ENCODE data around the gene TTC7B.
"Not testable (repeated sequence)": the region's sequence is repeated elsewhere in the genome, so short reads cannot be mapped to it uniquely, and the experiment has no call there.

TTC7B gene

GRCh38 chr14:90527978-90528377, 288.3 kb downstream of the TTC7B start:
- DNase-seq (ENCODE audit: low spot score): no peak

- not testable (repeated sequence) for DNase-seq (ENCODE audit: low spot score)
Observed at GRCh38 chr14:90526536-90526935, 289.7 kb downstream of the TTC7B start.

GRCh38 chr14:90525353-90526028, 290.7 kb downstream of the TTC7B start:
- DNase-seq (ENCODE audit: low spot score): not testable (repeated sequence)

DNA sequence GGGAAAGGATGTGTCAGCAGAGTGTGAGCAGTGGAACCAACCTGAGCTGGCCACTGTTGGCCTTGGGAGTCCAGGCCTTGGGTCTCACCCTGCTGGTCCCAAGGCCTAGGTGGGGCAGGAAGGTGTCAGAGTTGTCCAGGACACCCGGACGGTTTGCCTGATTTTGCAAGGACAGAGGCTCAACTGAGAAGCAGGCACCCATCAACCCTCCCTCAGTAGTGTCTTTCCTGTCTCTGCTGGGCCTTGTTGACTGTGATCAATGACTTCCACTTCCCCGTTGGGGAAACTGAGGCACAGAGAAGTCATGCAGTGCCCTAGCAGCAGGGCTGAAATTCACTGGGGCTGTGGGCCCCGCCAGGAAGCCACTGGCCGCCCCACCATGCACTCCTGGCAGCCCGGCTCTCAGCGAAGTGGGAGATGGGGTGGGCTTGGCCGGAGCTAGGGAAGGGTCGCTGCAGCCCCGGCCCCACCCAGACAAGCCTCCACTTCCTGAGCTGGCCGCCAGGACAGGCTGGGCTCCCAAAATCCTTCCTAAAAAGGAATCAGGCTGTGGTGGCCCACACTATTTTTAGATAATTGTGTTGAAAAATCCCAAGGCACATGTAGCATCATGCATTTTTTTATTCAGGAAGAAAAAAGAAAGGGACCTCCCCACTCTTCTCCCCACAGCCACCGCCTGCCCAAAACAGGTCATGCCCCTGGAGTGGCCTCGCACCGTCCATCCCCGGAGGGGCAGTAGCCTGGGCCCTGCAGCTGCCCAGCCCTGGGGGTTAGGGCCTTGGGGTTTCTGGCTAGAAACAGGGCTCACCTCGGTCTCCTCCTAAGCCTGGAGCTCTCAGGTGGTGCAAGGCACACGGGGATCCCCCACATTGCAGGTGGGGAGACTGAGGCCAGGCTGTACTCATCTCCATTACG, 292.0 kb downstream of the TTC7B start:
- no peak for DNase-seq (ENCODE audit: low spot score)

DNA sequence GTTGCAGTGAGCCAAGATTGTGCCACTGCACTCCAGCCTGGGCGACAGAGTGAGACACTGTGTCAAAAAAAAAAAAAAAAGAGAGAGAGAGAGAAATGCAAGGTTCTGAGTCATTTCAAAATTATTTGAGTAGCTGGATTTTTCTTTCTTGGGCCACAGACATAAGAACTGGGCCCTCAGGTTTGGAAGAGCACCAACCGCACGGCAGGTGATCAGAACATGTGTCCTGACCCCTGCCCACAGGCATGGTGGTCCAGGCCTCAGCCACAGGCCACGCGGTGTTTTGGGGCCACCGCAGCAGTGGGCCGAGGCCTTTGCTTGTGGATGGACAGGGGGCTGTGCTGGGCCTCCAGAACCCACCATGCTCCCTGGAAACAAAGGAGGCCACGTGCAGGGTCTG, 292.7 kb downstream of the TTC7B start:
- DNase-seq (ENCODE audit: low spot score): peak; percentile 67

- no peak for DNase-seq (ENCODE audit: low spot score)
Observed at GRCh38 chr14:90522571-90523191, 293.5 kb downstream of the TTC7B start.

- DNase-seq (ENCODE audit: low spot score): no peak
Observed at GRCh38 chr14:90521930-90522483, 294.2 kb downstream of the TTC7B start.

GRCh38 chr14:90521084-90521929, 294.9 kb downstream of the TTC7B start:
- DNase-seq (ENCODE audit: low spot score): no peak

DNA sequence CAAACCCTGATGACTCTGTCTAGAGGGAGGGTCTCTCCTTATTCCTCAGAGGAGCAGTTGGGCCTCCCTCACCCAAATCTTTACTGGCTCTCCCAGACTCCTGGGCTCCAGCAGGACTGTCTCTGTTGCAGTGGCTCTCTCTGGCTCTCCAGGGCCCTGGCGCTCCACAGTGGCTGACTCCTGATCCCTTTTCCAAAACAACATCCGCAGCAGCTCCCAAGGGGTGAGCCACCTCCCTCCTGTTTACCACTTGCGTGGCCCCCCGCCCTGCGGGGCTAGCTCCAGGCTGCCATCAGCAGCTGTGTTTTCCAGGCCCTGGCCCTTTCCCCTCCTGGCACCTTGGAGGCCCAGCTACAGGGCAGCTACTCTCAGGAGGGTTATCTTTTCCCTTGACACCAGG, 295.9 kb downstream of the TTC7B start:
- DNase-seq (ENCODE audit: low spot score): no peak

- no peak for DNase-seq (ENCODE audit: low spot score)
Observed at GRCh38 chr14:90519262-90519920, 296.8 kb downstream of the TTC7B start.

DNA sequence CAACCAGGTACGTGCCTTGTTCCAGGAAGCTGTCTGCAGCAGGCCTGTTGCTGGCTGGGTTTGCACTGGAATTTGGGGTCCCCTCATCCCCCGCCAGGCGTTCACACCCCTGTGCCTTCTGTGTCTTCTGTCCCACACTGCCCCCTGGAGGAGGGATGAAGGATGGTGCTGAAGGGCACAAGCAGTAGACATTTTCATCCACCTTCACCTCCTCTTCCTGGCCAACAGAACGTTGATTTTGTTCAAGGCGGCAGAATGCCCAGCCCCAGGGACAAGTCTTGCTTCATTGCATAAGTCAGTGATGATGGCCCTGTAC, 297.3 kb downstream of the TTC7B start:
- DNase-seq (ENCODE audit: low spot score): no peak

DNA sequence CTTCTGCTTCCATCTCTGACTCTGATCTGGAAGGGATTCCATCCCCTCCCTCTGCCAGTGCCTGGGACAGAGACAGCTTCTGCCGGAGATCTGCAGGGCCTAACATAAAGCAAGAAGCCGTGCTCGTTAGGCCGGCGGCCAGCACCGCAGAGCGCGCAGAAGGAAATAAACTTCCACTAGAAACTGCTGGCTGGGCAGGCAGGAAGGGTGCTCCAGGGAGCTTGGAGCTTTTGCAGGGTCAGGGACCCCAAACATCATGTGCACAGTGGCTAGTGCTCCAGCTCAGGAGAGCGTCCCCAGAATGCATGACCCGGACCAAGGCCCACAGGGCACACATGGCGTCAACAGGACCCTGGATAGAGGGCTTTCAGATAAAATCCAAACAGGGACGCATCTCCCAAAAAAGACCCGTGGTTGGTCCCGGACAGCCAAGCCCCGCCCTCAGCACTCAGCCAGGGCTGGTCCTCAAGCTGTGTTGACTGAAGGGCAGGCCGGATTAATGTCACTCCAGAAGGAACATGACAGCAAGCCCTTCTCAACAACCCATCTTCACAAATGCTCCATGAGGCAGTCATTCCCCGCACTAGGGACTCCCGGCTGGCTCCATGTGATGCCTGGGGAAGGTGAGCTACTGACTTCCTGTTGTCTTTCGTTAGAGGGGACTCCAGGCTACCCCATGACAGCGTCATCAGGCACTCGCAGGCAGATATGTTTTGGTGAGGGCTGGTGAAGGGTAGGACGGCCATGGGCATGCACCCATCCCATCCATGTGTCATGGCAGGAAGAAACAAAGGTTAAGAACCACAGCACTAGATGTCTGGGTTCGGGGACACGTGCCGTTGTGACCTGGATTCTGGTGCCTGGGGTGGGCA, 297.9 kb downstream of the TTC7B start:
- DNase-seq (ENCODE audit: low spot score): no peak

DNA sequence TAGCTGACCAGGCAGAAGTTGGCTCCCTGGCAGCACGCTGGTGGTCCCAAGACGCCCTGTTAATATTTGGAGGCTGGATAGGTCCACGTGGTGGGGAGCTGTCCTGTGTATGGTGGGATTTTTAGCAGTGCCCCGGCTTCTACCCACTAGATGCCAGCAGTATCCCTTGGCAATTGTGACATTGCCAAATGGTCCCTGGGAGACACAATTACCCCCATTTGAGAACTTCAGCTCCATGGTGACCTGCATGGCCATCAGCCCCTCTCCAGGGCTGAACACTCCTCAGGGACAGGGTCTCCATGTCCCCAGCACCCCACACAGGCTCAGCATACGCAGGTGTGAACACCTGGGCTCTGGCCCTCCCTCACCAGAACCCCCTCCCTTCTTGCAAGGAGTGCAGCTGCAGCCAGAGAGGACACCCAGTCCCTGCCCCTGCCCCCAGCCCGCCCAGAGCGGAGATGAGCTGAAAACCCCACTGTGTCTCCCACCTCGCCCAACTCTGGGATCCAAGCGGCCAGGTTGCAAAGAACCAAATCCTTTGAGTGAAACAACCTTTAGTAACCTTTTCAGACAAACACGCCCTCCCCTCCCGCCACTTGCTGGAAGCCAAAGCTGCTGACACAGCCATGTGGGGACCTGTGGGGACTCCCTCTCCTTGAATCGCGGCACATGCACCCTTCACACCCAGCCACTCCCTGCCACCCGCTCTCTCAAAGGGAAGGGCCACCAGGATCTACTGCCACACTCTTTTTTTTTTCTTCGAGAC, 299.0 kb downstream of the TTC7B start:
- no peak for DNase-seq (ENCODE audit: low spot score)

DNA sequence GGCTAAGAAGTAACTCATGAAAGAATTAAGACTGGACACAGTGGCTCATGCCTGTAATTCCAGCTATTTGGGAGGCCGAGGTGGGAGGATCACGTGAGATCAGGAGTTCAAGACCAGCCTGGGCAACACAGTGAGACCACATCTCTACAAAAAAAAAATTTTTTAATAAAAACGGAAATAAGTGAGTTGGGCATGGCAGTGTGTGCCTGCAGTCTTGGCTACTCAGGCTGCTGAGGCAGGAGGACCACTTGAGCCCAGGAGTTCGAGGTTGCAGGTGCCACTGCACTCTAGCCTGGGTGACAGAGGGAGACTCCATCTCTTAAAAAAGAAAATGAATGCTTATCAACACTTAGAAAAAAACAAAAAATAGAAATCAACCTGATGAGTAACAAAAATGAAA, 301.7 kb downstream of the TTC7B start:
- no peak for DNase-seq (ENCODE audit: low spot score)

- DNase-seq (ENCODE audit: low spot score): no peak
Observed at GRCh38 chr14:90514015-90514398, 302.2 kb downstream of the TTC7B start.

DNA sequence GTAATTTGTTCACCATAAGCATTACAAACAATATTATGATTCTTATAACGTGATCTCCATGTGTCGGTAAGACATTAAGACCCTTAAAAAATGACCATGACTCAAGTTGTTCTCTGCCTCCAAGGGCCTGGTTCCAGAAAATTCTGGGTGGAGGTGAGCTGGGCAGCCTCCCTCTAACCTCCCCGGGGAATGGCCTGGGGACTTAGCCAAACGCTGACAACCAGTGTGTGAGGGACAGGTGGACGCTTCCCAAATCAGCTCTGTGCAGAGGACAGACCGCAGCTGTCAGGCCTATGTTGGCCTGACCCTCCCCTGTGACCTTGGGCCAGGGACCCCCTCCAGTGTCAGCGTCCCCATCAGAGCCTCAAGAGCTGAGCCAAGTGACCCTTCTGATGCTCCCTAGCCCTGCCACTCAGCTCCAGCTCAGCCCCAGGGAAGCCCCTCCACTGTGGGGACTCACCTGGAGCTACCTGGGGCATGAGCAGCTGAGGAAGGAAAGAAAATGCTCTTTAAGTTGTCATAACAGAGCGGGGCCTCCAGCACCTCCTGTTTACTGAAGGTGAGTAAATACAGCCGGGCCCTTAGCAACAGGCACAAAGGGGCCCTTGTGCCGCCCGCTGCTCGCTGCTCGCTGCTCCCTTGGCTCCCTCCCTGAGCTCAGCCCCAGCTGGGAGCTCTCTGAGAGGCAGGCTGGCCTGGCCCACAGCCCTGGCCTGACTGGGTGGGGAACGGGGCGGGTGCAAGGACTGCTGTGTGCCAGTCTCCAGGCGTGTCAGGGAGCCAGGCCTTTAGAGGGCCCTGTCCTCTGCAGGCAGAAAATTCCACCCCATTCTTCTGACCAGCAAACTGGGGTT, 302.8 kb downstream of the TTC7B start:
- no peak for DNase-seq (ENCODE audit: low spot score)

DNA sequence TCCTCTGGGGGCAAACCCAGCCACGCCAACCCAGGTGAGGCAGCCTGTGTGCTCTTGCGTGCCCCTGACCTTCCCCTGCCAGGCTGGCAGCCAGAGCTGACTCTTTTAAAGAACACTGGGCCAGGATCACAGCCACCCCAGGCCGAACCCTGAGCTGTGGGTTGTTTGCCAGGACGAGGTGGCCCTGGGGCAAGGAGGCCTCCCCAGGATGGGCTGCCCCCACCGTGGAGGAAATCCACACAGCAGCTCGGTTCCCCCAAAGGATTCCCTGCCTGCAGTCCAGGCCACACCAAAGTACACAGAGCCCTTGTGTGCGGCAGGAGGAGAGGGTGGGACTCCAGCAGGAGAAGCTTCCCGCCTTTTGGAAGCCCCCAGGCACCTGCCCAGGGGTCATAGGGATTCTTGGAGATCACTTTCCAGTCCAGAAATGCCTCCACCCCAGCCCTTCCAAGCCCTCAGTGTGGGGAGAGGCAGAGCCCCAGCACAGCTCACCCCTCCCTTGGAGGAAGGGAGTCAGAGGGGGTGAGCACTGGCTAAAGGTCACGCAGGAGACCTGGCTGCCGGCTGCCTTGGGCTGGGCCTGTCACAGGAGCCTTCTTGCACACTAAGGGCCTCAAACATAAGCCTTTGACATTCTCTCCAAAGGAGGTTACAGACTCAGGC, 303.8 kb downstream of the TTC7B start:
- no peak for DNase-seq (ENCODE audit: low spot score)

DNA sequence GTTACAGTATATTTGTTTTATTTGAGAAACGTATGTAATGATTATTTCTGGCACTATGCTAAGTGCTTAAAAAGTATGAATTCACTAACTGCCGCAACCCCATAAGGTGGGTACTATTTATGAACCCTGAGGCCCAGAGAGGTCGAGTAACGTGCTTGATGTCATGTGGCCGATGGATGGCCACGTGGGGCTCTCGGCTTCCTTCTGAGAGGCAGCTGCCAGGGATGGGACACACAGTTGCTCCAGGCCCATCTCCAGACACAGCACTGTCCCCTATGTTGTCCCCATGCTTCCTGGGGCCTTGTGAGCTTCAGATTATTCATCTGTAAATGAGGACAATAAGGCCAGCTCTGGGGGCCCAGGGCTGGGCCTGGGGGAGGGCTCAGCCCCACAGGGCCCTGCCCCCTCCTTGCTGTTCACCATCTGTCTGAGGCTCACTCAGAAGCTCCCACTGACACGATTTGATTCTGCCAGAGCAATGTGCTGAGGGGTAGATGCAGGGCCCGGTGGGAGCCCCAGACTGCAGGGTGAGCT, 304.4 kb downstream of the TTC7B start:
- no peak for DNase-seq (ENCODE audit: low spot score)

All from AG20443 (cell line).